Measurements from ENCODE around the gene HSD11B2.

HSD11B2 gene

DNA sequence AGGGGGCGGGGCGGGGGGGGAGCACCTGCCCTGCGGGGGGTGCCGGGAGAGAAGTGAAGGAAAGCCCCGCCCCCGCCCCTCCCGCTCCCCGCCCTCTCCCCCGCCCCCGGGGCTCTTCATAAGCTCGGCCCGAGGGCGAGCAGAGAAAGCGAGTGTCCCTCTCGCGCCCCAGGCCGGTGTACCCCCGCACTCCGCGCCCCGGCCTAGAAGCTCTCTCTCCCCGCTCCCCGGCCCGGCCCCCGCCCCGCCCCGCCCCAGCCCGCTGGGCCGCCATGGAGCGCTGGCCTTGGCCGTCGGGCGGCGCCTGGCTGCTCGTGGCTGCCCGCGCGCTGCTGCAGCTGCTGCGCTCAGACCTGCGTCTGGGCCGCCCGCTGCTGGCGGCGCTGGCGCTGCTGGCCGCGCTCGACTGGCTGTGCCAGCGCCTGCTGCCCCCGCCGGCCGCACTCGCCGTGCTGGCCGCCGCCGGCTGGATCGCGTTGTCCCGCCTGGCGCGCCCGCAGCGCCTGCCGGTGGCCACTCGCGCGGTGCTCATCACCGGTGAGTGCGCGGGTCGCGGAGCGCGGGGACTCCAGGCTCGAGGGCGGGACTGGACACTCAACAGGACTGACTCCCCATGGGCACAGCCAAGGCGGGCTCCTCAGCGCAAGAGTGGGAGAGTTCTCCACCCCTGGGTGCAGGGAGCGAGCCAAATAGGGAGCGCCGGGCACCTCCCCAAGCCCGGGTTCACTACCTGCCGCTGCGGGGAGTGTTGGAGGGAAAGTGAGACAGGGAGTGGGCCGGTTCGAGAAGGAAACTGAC is at the start of gene HSD11B2:
TSS of gene HSD11B2 (plus strand) at position 145 of the 798 bp plus-strand sequence. CDS start at position 273, 128 bp downstream.
- DNase-seq (ENCODE audit: low read depth, low spot score): no peak
- Histone ChIP-seq H3K27me3 (ENCODE audit: control insufficient read depth, insufficient read depth, low read length) (no peaks in the 10 kb centered on the region), H3K27ac (ENCODE audit: low read length) (no peak within 1 kb of the TSS), H3K4me3 (ENCODE audit: low read length) (peak within 1 kb of the TSS; percentile 79), H3K36me3 (ENCODE audit: control insufficient read depth, insufficient read depth, low read length) (peaks cover 4% of the 10 kb centered on the region; the same call in 1 of the 2 replicates), H3K4me1 (ENCODE audit: control insufficient read depth, insufficient read depth, low read length) (peaks cover 7% of the 10 kb centered on the region; the same call in 1 of the 2 replicates), H3K9me3 (ENCODE audit: control insufficient read depth, insufficient read depth, low read length) (no peaks in the 10 kb centered on the region)
- WGBS (ENCODE audit: insufficient coverage, insufficient read length): no CpG with 5 or more reads among the region's 87 CpGs

DNA sequence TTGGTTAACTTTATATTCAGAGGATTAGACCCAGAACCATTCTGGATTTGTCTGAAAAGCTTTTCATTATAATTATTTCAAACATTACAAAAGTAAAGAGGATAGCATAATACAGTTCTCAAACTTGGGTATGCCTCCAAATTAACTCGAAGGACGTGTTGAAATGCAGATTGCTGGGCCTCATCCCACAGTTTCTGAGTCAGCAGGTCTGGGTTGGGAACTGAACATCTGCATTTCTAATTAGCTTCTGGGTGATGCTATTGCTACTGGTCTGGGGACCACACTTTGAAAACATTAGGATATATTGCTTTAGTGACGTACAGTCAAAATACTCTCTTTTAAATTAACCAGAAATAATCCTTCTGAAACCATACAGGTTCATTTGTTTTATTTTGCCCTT is 47.6 kb upstream of the HSD11B2 start:
- H3K27ac ChIP-seq (ENCODE audit: low read length): no peak overlapping the region
- no peaks in the 10 kb centered on the region for H3K9me3 ChIP-seq (ENCODE audit: control insufficient read depth, insufficient read depth, low read length)
- H3K36me3 ChIP-seq (ENCODE audit: control insufficient read depth, insufficient read depth, low read length): no peaks in the 10 kb centered on the region
- no peaks in the 10 kb centered on the region for H3K27me3 ChIP-seq (ENCODE audit: control insufficient read depth, insufficient read depth, low read length)
- no peaks in the 10 kb centered on the region; the same call in none of the 2 replicates for H3K4me1 ChIP-seq (ENCODE audit: control insufficient read depth, insufficient read depth, low read length)
- H3K4me3 ChIP-seq (ENCODE audit: low read length): no peak overlapping the region
- no CpG with 5 or more reads among the region's 3 CpGs for WGBS (ENCODE audit: insufficient coverage, insufficient read length)
- no peak for DNase-seq (ENCODE audit: low read depth, low spot score)

DNA sequence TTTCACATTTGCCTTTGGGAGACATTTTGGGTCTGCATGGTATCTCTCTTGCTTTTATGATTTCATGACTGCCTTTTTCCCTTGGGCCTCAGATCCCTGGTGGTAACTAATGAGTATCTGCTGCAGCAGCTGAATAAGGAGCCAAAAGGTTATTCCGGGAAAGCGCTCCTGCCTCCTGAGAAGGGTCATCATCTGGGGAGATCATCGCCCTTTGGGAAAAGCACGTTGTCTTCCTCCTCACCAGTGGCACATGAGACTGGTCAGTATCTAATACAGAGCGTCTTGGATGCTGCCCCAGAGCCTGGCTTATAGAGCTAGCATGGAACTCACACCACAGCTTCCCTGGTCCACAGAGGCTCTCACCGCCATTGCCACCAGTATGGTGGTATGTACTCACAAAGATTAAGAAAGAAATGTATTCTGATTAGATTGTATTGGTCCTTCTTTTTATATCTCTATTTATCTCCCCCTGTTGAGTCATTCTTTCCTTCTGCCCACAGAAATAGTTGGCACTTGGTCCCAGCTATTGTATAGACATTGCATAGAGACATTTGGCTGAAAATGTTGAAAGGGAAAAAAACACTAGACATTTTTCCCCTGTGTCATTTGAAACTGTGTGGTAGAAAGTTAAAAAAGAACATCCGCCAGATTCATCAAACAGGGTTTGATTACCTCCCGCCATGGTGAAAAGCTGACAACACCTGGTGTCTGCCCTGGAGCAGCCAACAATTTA is 46.0 kb upstream of the HSD11B2 start:
- H3K27ac ChIP-seq (ENCODE audit: low read length): no peak overlapping the region
- no peak for DNase-seq (ENCODE audit: low read depth, low spot score)
- no peak overlapping the region for H3K4me3 ChIP-seq (ENCODE audit: low read length)
- no CpG with 5 or more reads among the region's 8 CpGs for WGBS (ENCODE audit: insufficient coverage, insufficient read length)
- no peaks in the 10 kb centered on the region; the same call in none of the 2 replicates for H3K4me1 ChIP-seq (ENCODE audit: control insufficient read depth, insufficient read depth, low read length)
- no peaks in the 10 kb centered on the region for H3K36me3 ChIP-seq (ENCODE audit: control insufficient read depth, insufficient read depth, low read length)
- H3K9me3 ChIP-seq (ENCODE audit: control insufficient read depth, insufficient read depth, low read length): no peaks in the 10 kb centered on the region
- H3K27me3 ChIP-seq (ENCODE audit: control insufficient read depth, insufficient read depth, low read length): no peaks in the 10 kb centered on the region

DNA sequence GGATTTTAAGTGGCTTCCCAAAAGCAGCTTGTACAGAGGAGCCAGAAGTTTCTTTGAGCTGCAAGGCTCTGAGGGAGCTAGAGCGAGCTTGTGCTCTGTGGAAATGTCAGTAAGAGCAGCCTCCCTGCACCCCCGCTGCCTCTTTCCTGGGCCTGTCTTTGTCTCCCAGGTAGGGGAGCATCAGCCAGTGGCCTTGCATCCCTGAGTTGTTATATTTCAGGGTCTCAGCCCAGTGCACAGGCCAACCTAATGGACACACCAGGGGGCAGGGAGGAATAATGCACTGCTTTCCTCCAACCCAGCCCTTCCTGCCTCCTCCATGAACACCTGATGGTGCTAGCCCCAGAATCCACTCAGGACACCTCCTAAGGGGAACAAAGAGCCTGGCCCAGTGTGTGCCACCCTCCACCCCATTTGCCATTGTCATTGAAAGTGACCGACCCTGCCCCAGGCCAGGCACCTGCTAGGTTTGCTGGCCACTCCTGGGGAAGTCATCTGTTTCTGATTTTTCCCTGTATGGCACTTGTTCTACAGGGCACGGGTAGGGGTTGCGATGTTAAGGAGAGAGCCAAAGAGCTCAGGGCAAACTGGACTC is 44.0 kb upstream of the HSD11B2 start:
- H3K9me3 ChIP-seq (ENCODE audit: control insufficient read depth, insufficient read depth, low read length): no peaks in the 10 kb centered on the region
- H3K27ac ChIP-seq (ENCODE audit: low read length): no peak overlapping the region
- no peak overlapping the region for H3K4me3 ChIP-seq (ENCODE audit: low read length)
- no peaks in the 10 kb centered on the region for H3K36me3 ChIP-seq (ENCODE audit: control insufficient read depth, insufficient read depth, low read length)
- no CpG with 5 or more reads among the region's 5 CpGs for WGBS (ENCODE audit: insufficient coverage, insufficient read length)
- DNase-seq (ENCODE audit: low read depth, low spot score): no peak
- no peaks in the 10 kb centered on the region for H3K27me3 ChIP-seq (ENCODE audit: control insufficient read depth, insufficient read depth, low read length)
- H3K4me1 ChIP-seq (ENCODE audit: control insufficient read depth, insufficient read depth, low read length): no peaks in the 10 kb centered on the region; the same call in none of the 2 replicates

DNA sequence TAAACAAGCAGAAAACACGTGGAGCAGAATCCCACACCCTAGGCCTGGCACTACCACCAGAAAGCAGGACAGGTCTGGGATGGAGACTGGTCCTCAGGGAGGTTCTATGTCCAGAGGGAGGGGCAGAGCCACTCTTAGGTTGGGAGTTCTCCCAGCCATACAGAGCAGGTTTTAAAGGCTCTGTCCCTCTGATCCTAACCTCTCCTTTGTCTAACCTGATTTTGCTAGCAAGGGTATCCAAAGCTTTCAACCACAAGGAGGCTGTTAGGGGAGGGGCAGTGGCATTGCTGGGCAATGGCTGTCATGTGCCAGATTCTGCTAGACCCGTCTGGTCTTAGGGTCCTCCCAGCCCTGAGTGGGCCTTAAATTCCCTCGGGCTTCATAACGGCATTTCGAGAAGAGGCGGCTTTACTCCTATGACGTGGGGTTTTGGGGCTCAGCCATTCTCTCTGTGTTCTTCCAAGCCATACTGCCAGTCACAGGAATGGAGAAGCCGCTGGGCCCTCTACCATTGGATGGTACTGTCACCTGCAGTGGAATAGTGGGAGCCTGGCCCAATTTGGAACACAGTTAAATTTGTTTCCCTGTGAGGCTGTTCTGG is 43.3 kb upstream of the HSD11B2 start:
- no peaks in the 10 kb centered on the region for H3K36me3 ChIP-seq (ENCODE audit: control insufficient read depth, insufficient read depth, low read length)
- no peaks in the 10 kb centered on the region for H3K9me3 ChIP-seq (ENCODE audit: control insufficient read depth, insufficient read depth, low read length)
- no peak overlapping the region for H3K4me3 ChIP-seq (ENCODE audit: low read length)
- WGBS (ENCODE audit: insufficient coverage, insufficient read length): no CpG with 5 or more reads among the region's 8 CpGs
- H3K27me3 ChIP-seq (ENCODE audit: control insufficient read depth, insufficient read depth, low read length): peaks cover 2% of the 10 kb centered on the region; the same call in 1 of the 2 replicates
- no peaks in the 10 kb centered on the region; the same call in none of the 2 replicates for H3K4me1 ChIP-seq (ENCODE audit: control insufficient read depth, insufficient read depth, low read length)
- DNase-seq (ENCODE audit: low read depth, low spot score): no peak
- H3K27ac ChIP-seq (ENCODE audit: low read length): no peak overlapping the region

DNA sequence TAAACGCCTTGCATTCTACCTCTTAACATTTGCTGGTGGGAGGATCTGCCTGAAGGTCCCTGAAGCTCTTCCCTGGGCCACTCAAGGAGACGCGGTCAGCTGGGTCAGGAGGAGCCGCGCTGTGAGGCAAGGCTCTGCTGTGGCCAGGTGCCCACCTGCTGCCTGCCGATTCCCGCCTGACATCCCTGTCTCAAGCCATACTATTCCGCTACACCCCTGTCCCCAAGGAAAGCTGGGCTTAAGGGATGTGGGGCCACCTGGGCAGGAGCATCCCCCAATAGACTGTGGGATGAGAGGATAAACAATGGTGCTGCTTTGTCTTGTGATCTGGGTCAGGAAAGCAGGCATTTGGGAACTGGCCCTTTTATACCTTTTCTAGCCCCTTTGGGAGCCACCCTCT is 42.7 kb upstream of the HSD11B2 start:
- Histone ChIP-seq H3K36me3 (ENCODE audit: control insufficient read depth, insufficient read depth, low read length) (no peaks in the 10 kb centered on the region), H3K27ac (ENCODE audit: low read length) (no peak overlapping the region), H3K4me1 (ENCODE audit: control insufficient read depth, insufficient read depth, low read length) (peaks cover 4% of the 10 kb centered on the region), H3K4me3 (ENCODE audit: low read length) (no peak overlapping the region), H3K9me3 (ENCODE audit: control insufficient read depth, insufficient read depth, low read length) (no peaks in the 10 kb centered on the region), H3K27me3 (ENCODE audit: control insufficient read depth, insufficient read depth, low read length) (peaks cover 8% of the 10 kb centered on the region; the same call in 1 of the 2 replicates)
- DNase-seq (ENCODE audit: low read depth, low spot score): no peak
- WGBS (ENCODE audit: insufficient coverage, insufficient read length): no CpG with 5 or more reads among the region's 8 CpGs

DNA sequence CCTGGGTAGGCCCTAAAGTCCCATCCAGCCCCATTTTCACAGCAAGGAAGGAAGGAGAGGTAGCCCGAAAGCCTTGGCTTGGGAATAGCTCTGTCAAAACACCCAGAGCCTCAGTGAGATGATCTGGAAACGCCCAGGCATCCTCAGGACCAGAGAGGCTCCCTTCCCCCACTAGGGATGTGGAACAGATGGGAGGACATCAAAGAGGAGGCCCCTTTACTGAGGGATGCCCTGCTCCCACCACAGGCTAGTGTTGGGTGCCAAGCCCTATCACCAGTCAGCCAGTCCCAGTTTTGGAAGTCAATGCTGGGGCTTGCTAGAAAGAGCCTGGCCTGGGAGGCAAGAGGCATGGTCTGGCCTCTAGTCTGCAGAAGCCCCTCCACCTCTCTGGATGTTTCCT is 42.3 kb upstream of the HSD11B2 start:
- WGBS (ENCODE audit: insufficient coverage, insufficient read length): no CpG with 5 or more reads among the region's 2 CpGs
- H3K27ac ChIP-seq (ENCODE audit: low read length): no peak overlapping the region
- peaks cover 4% of the 10 kb centered on the region for H3K4me1 ChIP-seq (ENCODE audit: control insufficient read depth, insufficient read depth, low read length)
- H3K9me3 ChIP-seq (ENCODE audit: control insufficient read depth, insufficient read depth, low read length): no peaks in the 10 kb centered on the region
- DNase-seq (ENCODE audit: low read depth, low spot score): no peak
- no peak overlapping the region for H3K4me3 ChIP-seq (ENCODE audit: low read length)
- no peaks in the 10 kb centered on the region for H3K36me3 ChIP-seq (ENCODE audit: control insufficient read depth, insufficient read depth, low read length)
- H3K27me3 ChIP-seq (ENCODE audit: control insufficient read depth, insufficient read depth, low read length): peaks cover 9% of the 10 kb centered on the region; the same call in 1 of the 2 replicates

DNA sequence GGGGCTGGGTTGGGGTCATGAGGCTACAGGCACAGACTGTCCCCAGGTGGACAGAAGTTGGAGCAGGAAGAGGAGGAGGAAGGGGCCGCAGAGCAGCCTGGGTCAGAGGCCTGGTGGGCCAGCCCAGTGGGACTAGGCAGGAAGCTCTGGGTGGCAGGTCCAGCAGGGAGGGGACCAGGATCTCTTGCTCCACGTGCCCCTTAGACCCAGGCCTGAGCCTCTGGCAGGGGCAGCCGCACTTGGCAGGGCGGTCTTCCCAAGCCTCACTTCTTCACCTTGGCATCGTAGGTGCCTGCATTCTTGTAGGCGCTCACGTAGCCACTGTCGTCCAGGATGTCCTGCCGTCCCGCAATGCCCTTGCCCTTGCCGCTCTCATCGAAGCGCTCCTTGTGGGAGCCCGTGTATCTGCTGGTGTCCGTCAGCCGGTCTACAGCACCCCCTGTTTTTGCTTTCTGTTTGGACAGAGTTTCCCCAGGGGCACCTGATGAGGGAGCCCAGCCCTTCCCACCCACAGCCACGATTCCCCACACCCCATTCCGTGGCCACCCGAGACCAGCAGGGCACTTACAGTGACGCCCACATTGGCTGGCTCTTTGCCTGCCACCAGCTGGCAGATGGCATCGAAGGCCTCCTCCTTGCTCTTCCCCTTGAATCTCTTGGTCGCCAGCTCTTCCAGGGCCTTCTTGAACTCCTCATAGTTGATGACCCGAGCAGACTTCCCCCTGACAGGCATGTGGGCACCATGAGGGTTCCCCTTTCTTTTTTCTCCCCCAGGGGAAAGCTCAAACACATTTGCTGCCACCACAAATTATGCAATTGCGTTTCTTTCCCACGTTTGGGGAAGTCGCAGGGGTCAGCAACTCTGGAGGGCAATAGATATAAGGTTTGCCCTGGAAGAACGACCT is 40.8 kb upstream of the HSD11B2 start:
- H3K4me1 ChIP-seq (ENCODE audit: control insufficient read depth, insufficient read depth, low read length): peaks cover 4% of the 10 kb centered on the region
- DNase-seq (ENCODE audit: low read depth, low spot score): no peak
- WGBS (ENCODE audit: insufficient coverage, insufficient read length): no CpG with 5 or more reads among the region's 27 CpGs
- H3K27me3 ChIP-seq (ENCODE audit: control insufficient read depth, insufficient read depth, low read length): peaks cover 24% of the 10 kb centered on the region
- no peak overlapping the region for H3K4me3 ChIP-seq (ENCODE audit: low read length)
- H3K9me3 ChIP-seq (ENCODE audit: control insufficient read depth, insufficient read depth, low read length): no peaks in the 10 kb centered on the region
- H3K36me3 ChIP-seq (ENCODE audit: control insufficient read depth, insufficient read depth, low read length): no peaks in the 10 kb centered on the region
- no peak overlapping the region for H3K27ac ChIP-seq (ENCODE audit: low read length)

DNA sequence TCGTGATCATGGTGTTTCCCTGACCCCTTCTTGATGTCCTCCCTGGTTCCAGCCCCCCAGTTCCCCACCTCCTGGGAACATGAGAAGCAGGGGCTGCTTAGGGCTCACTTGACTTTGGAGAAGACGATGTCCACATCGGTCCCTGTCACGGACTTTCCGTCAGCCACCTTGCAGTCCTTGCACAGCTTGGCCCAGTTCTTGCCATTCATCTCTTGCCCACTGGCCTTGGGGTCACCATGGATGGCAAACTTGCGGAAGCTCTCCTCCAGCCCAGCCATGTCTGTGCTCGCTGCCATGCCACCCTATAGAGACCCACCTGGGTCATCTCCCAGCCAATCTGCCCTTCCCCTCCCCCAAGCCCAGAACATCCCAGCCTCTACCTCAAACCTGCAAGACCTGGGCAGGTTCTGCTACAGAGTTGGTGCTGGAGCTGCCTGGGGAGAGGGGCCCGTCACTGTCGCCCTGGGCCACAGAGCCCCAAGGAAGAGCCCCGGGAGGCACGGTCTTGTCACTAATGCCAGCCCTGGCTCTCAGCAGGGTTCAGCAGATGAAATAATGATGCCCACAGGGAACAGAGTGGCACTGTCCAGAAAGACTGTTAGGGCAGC is 40.0 kb upstream of the HSD11B2 start:
- H3K4me3 ChIP-seq (ENCODE audit: low read length): no peak overlapping the region
- peaks cover 8% of the 10 kb centered on the region for H3K4me1 ChIP-seq (ENCODE audit: control insufficient read depth, insufficient read depth, low read length)
- no peaks in the 10 kb centered on the region for H3K36me3 ChIP-seq (ENCODE audit: control insufficient read depth, insufficient read depth, low read length)
- H3K27ac ChIP-seq (ENCODE audit: low read length): no peak overlapping the region
- DNase-seq (ENCODE audit: low read depth, low spot score): no peak
- H3K9me3 ChIP-seq (ENCODE audit: control insufficient read depth, insufficient read depth, low read length): no peaks in the 10 kb centered on the region
- no CpG with 5 or more reads among the region's 11 CpGs for WGBS (ENCODE audit: insufficient coverage, insufficient read length)
- peaks cover 29% of the 10 kb centered on the region for H3K27me3 ChIP-seq (ENCODE audit: control insufficient read depth, insufficient read depth, low read length)
